Right lobe of liver (tissue), 6 donors: ENCODE measurements around the gene CD40LG. TPM values are rescaled to one million over a fixed set of nuclear protein-coding genes. Genes with fewer than 3 reads are reported as not detected.
A peak's percentile ranks its signal among the peaks of the same experiment; 100 is the strongest.

ENCODE experiments used
- ATAC-seq, 4 donors: fragments of 200-7000 bp; cut with Tn5 transposase; one replicate each; pipeline ENCODE4 v1.9.1; 2020; ENCODE audit warnings: mild to moderate bottlenecking in 4 of 4, moderate library complexity in 4 of 4
- DNase-seq, 3 donors: peaks; one replicate each; pipeline ENCODE4 v3.0.0-alpha.2; 2020
- H3K27ac ChIP-seq, 3 donors: fragments of 200-600 bp; one replicate each; pipeline ENCODE4 v1.8.0; 2022
- H3K27me3 ChIP-seq, 2 donors: fragments of 200-600 bp; one replicate each; pipeline ENCODE4 v1.8.0; 2022
- H3K36me3 ChIP-seq, 4 donors: fragments of 200-600 bp; sonication (generic) in 1 of 4; one replicate each; pipeline versions ENCODE4 v1.5.1 to v1.8.0; 2017 to 2022; ENCODE audit warnings: control low read depth in 1 of 4
- H3K4me1 ChIP-seq, 4 donors: fragments of 200-600 bp; sonication (generic) in 1 of 4; one replicate each; pipeline versions ENCODE4 v1.5.1 to v1.8.0; 2017 to 2022; ENCODE audit warnings: control low read depth in 1 of 4
- H3K4me3 ChIP-seq, 3 donors: fragments of 200-600 bp; one replicate each; pipeline ENCODE4 v1.8.0; 2022
- H3K9me3 ChIP-seq, 4 donors: fragments of 200-600 bp; sonication (generic) in 1 of 4; one replicate each; pipeline versions ENCODE4 v1.5.1 to v1.8.0; 2017 to 2022; ENCODE audit warnings: control low read depth in 1 of 4
- POLR2A ChIP-seq: fragments of 450-650 bp; IDR thresholded peaks from one replicate; pipeline ENCODE4 v1.6.1; 2017; ENCODE audit warnings: antibody characterized with exemption, mild to moderate bottlenecking
- WGBS: methylation state at CpG from one replicate; pipeline ENCODE4 v1.1.6; 2018; ENCODE audit warnings: low coverage, low lambda C conversion rate; ENCODE audit not compliant: insufficient coverage; ENCODE audit errors: missing lambda C conversion rate; 5-methylcytosine and 5-hydroxymethylcytosine counted together
- intact Hi-C, 2 donors: fragments of 100-400 bp; cut with DNase I; formaldehyde crosslinking; loops; one replicate each; pipeline versions ENCODE4 v1.11.2 to v1.14.1; 2022
- total RNA-seq, 6 experiments: library from RNA; depleted of rRNA in 2 of 6; stranded (reverse); fragments of >200 nt in 2 of 6; fragmentation: NEBNext Ultra II Directional in 3 of 6; extraction: Animal tissue kit (Norgen Biotek cat#: 25700) in 3 of 6; gene quantifications; one replicate each; pipeline versions ENCODE4 v1.1.0 to v1.2.4, GENCODE V29; 2016 to 2023
- TF ChIP-seq, protein P1 (sequence below), 4 donors: fragments of 200-600 bp in 3 of 4; fragments of 450-650 bp in 1 of 4; IDR thresholded peaks; one replicate each; pipeline versions ENCODE4 v1.5.1 to v1.8.0; 2016 to 2022; ENCODE audit warnings: antibody characterized with exemption in 4 of 4, mild to moderate bottlenecking in 2 of 4
- donor health status: DM: no; HTN: yes; CAD: no.
- donor health status: DM: no; HTN: no; CAD: no.
- donor health status: DM: no; HTN: no; CAD: no.
- donor health status: DM: no; HTN: yes; CAD: no.
- donor health status: DM: no; HTN: yes; CAD: no.

Gene CD40LG
- total RNA-seq, 6 experiments from 2014 or later = 0.10 to 0.11 TPM; not detected in 4

DNA sequence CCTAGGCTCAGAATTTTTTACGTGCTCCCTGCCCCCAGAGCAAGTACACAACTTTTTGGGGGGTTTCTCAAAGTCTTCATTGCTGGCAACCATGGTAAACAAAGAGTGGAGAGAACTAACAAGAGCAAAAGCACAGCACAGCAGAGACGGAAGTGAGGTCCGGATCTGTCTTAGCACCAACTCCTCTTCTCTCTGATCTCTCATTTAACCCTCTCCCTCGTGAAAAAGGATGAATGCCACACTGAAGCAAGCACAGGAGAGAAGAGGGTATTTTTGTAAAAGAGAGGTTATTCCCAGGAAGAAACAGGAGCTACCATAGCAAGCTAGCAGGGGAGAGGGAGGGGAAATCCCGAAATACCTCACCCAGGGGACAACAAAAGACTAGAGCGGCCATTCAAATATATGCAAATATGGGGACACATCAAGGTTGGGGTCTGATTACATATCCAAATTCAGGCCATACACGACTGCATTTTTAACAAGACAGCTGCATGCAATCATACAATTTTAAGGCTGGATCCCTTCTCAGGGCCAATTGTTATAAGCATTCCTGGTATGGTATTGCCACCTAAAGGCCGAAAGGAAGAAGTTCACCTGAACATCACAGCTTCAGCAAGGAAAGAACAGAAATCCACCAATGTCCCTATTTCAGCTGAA is 46.6 kb downstream of the CD40LG start:
- H3K4me1 ChIP-seq = no peaks in the 10 kb centered on the region
- no peak overlapping the region for H3K27ac ChIP-seq
- intact Hi-C loops = no loop called here
- H3K27me3 ChIP-seq = no peaks in the 10 kb centered on the region
- H3K36me3 ChIP-seq = no peaks in the 10 kb centered on the region
- H3K9me3 ChIP-seq = no peaks in the 10 kb centered on the region
- ATAC-seq = peak; percentile 63 to 82 (median 80)
- TF ChIP-seq, protein P1, sequence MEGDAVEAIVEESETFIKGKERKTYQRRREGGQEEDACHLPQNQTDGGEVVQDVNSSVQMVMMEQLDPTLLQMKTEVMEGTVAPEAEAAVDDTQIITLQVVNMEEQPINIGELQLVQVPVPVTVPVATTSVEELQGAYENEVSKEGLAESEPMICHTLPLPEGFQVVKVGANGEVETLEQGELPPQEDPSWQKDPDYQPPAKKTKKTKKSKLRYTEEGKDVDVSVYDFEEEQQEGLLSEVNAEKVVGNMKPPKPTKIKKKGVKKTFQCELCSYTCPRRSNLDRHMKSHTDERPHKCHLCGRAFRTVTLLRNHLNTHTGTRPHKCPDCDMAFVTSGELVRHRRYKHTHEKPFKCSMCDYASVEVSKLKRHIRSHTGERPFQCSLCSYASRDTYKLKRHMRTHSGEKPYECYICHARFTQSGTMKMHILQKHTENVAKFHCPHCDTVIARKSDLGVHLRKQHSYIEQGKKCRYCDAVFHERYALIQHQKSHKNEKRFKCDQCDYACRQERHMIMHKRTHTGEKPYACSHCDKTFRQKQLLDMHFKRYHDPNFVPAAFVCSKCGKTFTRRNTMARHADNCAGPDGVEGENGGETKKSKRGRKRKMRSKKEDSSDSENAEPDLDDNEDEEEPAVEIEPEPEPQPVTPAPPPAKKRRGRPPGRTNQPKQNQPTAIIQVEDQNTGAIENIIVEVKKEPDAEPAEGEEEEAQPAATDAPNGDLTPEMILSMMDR (IDR thresholded peaks at IDR 0.05) = peak; percentile 54 to 71 (median 69)
- TF ChIP-seq POLR2A = no peak
- WGBS = 32% methylated on average over 8 of the region's 8 CpGs
- no peak overlapping the region for H3K4me3 ChIP-seq
- DNase-seq = no peak

DNA sequence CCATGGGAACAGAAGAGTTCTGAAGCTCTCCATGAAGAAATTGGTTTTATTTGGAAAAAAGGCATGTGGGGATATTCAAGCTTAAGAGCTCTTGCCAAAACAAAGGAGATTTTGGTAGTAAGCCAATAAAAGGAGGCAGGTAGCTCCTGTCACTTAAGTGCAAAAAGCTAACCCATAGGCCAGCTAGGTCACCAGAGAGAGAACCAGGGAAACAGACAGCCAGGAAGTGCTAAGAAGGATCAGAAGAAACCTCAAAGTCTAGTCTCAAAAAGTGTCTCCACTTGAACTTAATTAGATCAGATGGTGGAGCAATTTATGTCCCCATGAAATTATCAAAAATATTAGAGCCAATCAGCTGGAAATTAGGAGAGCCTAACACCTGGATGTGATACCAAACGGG is 49.2 kb downstream of the CD40LG start:
- no peaks in the 10 kb centered on the region for H3K36me3 ChIP-seq
- no peaks in the 10 kb centered on the region for H3K9me3 ChIP-seq
- TF ChIP-seq, protein P1 (IDR thresholded peaks at IDR 0.05) = no peak
- TF ChIP-seq POLR2A = no peak
- no peak for DNase-seq
- no peak overlapping the region for H3K4me3 ChIP-seq
- 39% methylated on average over 1 of the region's 1 CpG for WGBS
- no peak overlapping the region for H3K27ac ChIP-seq
- intact Hi-C loops = no loop called here
- ATAC-seq = no peak
- no peaks in the 10 kb centered on the region for H3K27me3 ChIP-seq
- H3K4me1 ChIP-seq = no peaks in the 10 kb centered on the region

DNA sequence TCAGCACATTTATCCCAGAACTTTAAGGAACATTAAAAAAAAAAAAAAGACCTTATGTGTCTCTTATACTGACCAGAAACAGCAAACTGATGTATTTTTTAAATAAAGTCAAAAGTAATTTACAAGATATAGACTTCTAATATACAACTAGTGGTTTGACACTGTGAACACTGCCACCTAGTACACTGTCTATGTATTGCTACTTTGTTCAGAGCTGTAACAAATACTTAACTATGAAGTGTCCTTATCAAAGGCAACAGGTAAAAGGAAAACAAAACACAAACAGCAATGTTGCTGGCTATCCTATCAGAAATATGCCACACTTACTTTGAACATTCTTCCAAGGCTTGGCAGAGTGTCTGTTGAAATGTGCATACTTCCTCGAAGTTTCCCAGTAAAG is 60.4 kb downstream of the CD40LG start:
- DNase-seq (no peak), ATAC-seq (peak in 3 of 4 donors; percentile 51 to 52 (median 52))
- H3K36me3 ChIP-seq = no peaks in the 10 kb centered on the region
- TF ChIP-seq, protein P1 (IDR thresholded peaks at IDR 0.05) = peak; percentile 22 to 50 (median 46)
- TF ChIP-seq POLR2A = no peak
- 50% methylated on average over 1 of the region's 1 CpG for WGBS
- H3K4me1 ChIP-seq = no peaks in the 10 kb centered on the region
- no peaks in the 10 kb centered on the region for H3K9me3 ChIP-seq
- no peak overlapping the region for H3K27ac ChIP-seq
- H3K27me3 ChIP-seq = no peaks in the 10 kb centered on the region
- no peak overlapping the region for H3K4me3 ChIP-seq
- intact Hi-C loops = no loop called here

Other genes with a start within 250 kb of the CD40LG start
- not detected for gene BRS3, start 160.2 kb upstream of the CD40LG start, total RNA-seq
- gene HTATSF1, start 150.6 kb upstream of the CD40LG start, total RNA-seq = 10 to 100 TPM; 10.6 to 21.5 (median 12.1) TPM
- not detected for gene VGLL1, start 115.9 kb upstream of the CD40LG start, total RNA-seq
- 1 to 10 TPM; 2.8 to 6.1 (median 3.5) TPM for gene ARHGEF6, start 132.8 kb downstream of the CD40LG start, total RNA-seq
- 10 to 100 TPM; 28.7 to 62.6 (median 40.9) TPM for gene RBMX, start 232.6 kb downstream of the CD40LG start, total RNA-seq